HG03280 (cell line): ENCODE results near the gene ADAMTS2.
"Not testable (repeated sequence)": the region's sequence is repeated elsewhere in the genome, so short reads cannot be mapped to it uniquely, and the experiment has no call there.

Source experiments
- ATAC-seq: cut with Tn5 transposase; IDR thresholded peaks from one replicate; pipeline ENCODE4 v1.9.1; 2021; ENCODE audit warnings: mild to moderate bottlenecking, moderate library complexity; ENCODE audit not compliant: unreplicated experiment

The ADAMTS2 gene

DNA sequence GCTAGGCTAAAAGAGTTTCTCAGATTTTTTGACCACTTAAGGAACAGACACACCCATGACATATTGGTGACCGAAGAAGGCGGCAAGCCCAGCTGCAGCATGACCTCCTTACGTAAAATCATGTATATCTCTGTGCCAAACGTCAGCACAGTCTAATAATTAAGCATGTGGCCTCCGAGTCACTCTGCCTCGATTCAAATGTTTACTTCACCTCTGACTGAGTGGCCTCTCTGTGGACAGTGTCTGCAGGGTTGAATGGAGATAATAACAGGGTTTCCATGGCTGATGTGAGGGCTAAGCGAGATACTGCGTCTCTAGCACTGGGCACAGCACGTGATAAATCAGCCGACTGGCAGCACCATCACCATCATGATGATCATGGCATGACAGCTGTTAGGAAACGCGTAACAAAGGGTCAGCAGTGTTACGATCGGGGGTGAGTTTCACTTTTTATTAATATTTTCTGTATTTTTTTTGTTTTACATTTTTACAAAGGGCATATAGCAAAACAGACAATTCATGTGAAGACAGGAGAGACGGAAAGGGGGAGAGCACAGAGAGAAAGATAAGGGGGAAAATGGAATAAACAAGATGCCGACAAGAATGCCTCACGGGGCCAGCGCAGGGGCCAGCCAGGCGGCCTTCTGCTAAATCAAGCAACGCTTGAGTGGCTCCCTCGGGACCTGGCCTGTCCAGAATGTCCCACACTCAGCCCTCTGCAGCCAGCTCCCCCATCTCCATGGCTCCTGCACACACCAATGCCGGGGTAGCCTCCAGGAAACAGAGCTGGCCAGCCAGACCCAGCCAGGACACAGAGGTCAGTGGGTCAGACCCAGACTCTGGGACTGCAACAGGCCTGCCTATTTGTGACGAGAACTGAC lies 60.3 kb downstream of the ADAMTS2 start:
- no peak for ATAC-seq

DNA sequence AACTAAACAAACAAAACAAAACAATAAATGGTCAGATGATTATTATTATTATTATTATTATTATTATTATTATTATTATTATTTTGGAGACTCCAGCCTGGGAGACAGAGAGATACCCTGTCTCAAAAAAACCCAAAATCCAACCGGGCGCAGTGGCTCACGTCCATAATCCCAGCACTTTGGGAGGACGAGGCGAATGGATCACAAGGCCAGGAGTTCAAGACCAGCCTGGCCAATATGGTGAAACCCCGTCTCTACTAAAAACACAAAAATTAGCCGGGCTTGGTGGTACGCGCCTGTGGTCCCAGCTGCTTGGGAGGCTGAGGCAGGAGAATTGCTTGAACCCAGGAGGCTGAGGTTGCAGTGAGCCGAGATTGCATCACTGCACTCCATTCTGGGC lies 61.4 kb downstream of the ADAMTS2 start:
- ATAC-seq: not testable (repeated sequence)

DNA sequence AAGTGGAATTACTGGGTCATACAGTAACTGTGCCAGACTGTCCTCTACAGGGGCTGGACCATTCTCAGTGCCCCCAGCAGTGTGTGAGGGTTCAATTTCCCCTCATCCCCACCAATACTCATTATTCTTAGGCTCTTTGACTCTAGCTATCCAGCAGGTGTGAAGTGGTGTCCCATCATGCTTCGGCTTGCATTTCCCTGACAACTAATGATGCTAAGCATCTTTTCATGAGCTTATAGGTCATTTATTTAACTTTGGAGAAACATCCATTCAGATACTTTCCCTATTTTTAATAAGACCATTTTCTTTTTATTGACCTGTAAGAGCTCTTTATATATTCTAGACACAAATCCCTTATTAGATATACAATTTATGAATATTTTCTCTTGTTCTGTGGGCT lies 63.6 kb downstream of the ADAMTS2 start:
- no peak for ATAC-seq

DNA sequence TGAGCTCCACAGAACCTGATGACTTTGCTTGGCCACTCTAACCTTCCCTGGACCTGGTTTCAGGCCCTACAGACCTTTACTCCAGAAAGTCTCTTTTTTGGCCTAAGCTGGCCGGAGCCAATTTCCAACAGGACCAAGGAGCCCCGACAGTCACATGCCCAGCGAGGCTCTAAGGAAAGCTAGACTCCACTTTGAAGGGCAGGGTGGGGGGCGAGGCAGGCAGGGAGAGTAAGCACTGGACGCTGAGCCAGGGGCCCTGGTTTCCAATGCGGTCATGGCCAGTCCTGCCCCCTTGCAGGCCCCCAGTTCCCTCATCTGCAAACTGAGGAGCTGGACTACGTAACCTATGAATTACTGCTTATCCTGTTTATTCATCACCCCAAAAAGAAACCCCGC lies 65.2 kb downstream of the ADAMTS2 start:
- ATAC-seq: no peak

DNA sequence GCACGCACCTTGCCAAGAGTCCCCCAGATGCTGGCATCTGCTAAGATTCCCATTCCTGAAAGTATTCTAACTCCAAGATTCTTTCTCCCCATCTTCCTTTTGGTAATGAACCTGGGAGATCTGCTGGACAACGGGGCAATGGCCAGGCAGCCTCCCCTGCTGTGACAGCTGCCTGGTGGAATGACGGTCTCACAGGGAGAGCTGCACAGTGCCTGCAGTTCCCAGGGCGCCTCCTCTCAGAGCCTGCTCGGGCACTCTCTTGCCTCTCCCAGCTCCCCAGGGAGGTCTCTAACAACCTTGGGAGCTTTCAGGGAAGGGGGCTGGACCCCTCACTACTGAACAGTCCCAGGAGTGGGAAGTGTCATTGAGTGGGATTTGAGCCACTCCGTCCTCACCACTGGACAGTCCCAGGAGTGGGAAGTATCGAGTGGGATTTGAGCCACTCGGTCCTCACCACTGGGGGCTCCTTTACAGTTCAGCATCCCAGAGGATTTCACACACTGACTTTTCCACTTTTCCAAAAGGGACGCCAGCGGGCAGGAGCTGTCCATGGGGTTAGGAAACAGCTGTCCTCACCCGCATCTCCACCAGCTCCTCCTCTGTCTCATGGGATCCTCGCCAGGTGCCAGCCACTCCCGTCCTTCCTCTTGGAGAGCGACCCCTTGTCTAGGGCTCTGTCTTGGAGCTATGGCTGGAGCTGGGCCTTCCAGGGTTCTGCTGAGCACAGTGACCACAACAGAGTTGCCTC lies 65.7 kb downstream of the ADAMTS2 start:
- no peak for ATAC-seq

DNA sequence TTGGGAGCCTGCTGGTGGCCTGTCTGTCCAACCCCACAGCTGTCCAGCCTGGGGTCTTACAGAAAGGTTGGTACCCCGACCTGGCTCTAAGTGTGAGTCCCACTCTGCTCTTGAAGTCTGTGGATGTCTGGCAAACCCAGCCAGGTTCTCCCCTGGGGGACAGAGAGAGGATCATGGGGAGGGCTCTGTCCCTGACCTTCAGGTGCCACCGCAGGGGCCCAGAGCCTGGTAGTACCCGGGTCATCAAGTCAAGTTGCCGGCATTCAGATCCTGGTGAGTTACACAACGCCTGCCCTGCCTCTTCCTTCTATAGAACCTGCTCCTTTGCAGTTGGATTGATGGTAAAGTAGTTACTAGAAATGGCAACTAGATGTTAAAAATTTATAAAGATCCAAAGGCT lies 66.7 kb downstream of the ADAMTS2 start:
- ATAC-seq: no peak

DNA sequence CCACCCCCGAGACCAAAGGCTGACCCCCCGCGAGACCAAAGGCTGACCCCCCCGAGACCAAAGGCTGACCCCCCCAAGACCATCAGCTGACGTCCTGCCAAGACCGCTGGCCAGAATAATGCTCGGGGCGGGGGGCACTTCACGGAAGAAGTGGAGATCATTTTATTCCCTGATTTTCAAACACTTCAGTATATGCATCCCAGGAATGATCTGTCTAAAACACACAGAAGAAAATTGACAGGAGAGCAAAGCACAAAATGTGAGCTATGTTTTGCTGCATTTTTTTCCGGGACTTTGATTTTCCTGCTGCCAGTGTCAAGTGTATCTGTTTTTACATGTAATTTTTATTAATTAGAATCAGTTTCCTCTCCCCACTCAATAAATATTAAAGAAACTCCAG lies 67.1 kb downstream of the ADAMTS2 start:
- ATAC-seq: no peak

DNA sequence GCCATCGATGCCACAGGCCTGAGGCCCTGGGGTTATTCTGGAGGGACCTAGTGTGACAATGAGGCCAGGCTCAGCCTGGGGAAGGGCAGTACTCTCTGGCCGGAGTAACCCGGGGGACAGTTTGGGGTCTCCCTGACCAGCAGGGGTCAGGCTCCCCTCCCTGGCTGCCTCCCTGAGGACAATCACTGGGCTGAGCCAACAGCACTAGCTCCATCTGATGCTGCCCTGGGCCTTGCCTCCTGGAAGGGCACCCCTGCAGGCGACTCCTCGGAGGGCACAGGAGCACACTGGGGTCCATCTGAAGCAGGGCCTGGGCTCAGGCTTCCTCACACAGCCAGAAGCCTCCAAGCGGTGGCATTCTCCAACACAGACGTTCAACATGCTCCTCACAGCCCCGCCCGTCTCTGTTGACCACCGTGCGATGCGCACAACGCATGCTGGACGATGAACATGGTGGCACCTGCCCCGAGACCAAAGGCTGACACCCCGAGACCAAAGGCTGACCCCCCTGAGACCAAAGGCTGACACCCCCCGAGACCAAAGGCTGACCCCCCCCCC lies 68.3 kb downstream of the ADAMTS2 start:
- ATAC-seq: no peak

DNA sequence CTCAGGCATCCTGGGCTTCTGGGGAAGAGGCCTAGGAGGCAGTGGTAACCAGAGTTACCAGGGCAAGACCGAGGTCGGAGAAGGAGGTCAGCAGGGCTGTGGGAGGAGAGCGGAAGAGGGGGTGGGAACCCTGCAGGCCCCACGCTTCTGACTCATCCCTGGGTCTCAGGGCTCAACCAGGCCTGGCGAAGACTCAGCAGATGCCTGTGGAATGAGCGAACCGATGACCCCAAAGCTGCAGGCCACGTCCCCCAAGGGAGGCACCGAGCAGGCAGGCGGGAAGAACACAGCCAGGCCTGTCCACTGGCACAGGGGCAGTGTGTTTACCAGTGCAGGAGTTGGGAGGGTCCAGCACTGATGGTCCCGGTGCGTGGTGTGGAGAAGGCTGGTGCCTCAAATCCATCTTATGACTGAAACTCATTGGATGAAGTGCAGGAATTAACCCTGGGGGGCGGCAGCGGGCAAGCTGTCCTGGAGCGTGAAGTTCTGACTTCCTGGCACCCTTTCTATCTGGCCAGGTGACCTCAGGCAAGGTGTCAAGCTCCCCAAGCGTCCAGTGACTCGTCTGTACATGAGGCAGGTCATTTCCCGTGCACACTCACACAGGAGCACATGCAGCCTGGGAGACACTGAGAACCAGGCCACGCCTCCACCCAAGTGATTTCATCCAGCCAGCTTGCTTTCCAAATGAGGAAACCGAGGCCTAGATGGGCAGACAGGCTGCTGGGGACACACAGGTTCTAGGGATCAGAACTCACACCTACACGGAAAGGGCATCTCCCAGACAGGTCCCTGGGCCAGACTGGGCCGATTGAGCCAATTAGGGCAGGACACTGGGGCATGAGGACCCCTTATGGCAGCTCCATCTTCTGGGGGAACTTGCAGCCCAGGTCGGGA lies 69.1 kb downstream of the ADAMTS2 start:
- no peak for ATAC-seq

DNA sequence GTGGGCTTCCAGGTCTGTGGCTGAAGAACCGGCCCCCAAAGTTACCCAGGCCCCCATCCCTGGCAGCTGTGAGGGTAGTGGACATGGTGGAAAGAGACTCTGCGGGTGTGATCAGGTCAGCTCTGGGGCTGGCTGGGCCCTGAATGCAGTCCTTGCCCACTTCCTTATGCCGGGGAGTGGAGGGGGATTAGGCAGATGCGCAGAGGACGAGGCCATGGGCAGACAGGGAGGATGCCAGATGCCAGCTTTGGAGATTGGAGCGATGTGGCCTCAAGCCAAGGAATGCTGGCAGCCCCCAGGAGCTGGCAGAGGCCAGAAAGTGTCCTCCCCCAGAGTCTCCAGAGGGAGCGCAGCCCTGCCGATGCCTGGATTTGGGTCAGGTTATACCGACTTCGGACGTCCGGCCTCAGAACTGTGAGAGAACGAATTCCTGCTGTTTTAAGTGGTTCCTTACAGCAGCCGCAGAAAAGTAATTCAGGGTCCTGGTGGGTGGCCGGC lies 69.8 kb downstream of the ADAMTS2 start:
- no peak for ATAC-seq

DNA sequence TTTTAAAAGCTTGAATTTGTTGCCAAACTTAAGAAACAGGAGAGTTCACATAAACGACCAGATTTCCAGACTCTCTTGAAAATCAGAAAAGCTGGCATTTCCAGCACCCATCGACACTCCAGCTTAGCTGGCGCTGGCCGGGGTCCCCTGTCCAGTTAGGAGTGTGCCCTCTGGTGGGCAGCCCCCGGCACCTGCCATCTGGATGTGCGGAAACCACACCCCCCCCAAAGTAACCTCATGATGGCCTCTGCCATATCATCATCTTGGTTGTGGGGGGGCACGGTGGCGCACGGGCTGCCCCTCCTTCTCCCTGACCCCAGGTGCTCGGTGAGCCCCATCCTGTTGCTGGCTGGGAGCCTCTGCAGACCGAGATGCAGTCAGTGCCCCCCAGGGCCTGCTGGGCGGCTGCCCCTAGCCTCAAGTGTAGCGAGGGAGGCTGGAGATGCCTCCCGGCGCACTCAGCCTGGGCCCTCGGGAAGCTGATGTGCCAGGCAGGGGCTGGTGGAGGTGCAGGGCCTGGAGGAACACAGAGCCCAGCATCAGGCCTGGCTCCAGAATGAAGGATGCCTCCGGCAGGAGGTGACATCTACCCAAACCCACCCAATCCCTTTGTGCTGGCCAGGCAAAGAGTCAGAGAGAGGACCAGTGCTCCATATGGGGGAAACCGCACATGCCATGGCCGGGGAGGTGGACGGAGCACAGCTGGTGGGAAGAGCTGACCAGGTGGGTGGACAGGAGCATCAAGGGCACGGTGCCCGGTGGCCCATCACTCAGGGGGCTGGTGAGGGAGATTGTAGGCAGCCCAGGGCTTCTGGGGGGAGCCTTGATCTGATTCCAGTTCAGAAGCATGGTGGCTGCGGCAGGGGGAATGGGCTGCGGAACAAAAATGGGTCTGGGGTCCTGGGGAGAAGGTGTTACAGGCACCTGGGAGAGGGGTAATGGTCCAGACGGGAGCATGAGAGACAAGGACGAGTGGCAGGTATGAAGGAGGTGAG lies 70.6 kb downstream of the ADAMTS2 start:
- ATAC-seq: no peak

DNA sequence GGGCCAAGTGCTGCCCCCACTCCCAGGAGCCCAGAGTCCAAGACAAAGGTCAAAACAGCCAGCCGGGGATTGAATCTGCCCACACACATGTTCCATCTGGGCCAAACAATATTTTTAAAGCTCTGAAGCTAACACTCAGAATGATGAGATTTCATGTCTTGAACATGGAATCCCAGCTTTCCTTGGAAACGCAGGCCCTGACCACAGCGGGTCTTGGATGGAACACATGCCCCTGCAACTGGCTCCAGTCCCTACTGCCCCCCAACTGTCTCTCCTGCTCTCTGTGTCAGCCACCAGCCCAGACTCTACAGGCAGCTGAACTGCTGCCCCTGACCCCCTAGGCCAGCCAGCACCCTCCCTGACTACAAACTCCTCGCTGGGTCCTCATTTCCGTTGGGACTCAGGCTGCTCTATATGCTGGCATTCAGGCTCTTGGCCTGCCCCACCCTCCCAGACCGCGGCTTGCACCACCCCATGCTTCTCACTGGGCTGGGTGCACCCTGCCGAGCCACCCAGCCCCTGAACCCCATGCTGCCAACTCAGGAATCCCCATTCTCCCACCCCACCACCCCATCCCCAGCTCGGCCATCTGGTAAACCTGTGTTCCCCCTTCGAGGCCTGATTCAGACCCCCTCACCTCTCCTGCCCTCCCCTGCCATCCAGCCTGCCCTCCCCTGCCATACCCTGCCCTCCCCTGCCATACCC lies 71.7 kb downstream of the ADAMTS2 start:
- ATAC-seq: no peak

DNA sequence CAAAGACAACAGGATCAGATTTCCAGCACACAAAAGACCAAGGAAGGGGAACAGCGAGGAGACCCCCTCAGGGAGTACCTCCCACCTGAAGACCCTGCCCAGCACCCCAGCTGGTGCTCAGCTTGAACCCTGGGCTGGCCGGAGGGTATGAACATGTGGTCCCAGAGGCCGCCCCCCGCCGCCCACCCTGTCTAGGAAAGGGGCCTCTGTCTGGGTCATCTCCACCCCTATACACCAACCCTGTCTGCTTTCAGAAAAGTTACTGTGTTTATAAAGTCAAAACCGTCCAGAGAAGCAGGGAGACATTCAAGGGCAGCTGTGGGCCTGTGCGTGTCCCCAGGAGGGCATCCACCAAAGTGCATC lies 72.2 kb downstream of the ADAMTS2 start:
- no peak for ATAC-seq

DNA sequence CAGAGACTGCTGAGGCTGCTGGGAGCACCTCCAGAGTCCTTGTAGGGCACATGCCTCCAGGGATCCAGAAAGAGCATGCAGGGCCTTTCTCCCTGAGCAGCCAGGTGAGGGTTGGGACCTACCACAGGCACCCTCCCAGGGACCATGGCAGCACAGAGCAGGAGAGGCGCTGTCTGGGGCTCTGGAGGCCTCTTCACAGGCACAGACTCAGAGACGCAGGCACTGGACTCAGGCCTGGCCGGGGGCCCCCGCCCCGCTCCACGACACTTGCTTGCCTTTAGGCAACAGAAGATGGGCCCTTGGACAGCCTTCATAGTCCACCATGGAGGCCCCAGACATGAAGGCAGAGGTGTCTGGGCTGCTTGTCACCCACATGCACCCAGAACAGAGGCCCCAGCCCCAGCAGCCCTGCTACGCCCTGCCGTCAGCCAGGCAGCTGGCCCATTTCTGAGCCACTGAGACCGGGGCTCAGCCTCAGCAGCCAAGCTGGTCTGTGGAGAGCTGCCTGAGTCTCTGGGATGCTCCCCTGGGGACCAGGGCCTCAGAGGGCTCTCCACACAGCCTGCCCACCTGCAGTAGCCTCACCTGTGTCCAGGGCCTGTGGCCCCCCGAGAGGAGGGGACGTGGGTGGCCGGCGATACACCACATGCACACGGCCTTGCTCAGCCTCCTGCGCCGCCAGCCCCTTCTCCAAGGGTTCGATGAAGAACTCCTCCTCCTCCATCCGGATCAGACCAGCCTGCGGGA lies 72.8 kb downstream of the ADAMTS2 start:
- no peak for ATAC-seq

DNA sequence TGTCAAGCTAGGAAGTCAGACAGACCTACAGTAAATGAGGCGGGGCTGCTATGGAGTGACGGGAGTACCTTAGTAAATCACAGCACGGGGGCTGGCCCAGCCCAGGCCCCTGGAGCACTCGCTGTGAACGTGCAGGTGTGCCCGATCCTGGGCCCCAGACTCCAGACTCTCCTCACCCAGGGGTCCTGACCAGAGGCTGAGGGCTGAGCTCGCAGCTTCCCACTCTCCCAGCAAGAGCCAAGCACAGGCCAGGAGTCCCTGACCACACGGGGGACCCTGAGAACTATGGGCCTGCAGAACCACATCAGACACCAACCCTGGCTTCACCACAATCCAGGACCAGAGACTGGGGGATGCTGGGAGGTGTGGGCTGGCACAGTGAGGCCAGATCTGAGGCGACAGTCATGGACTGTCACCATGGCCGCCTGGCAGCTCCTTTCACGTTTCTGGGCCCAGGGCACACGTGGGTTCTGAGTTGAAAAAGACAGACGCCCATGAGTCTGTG lies 73.4 kb downstream of the ADAMTS2 start:
- no peak for ATAC-seq

DNA sequence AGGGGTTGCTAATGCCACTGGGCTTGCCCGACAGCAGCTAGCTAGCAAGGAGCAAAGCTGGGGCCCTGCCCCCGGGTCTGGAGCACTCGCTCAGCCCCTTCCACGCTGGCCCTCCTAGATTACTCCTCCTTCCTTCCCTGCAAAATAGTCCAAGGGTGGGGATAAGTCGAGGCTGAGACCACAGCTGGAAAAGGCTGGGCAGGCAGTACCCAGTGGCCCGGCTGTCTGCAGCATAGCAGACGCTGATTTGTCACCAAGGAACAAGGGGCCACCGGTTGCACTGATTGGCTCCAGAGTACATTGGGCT lies 73.9 kb downstream of the ADAMTS2 start:
- ATAC-seq: no peak

DNA sequence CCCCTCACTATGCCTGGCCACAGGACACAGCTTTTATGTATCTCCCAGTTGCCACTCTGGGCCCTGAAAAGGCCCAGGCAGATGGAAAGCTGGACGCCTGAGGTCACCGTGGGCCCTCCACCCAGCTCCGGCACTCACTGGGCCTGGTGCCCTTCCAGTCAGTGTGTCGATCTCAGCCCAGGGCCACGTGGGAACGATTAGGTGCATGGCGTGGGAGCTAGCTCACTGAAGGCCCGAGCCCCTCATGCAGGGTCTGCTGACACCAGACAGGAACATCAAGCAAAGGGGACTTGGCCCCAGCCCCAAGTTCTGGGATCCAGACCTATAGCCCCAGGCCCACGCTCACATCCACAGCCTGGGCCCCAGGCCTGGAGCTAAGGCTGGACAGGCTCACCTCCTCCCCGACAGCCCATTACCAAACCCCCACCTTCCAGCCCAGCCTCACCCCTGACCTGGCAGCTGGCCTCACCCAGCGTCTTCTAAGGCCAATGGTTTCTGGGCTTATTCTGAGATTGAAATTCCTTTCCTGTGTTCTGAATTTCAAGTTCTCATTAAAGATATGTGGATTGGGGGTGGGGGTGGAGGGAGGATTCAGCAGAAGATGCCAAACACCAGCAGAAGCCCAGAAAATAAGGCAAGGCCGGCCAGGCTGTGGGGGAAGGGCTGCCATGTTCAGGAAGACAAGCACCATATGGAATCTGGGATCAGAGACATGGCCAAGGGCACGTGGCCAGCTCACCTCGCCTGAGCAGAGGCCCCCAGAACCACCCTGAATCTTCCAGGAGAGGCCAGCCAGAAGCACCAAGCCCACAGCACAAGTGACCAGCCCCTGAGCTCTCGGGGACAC lies 74.5 kb downstream of the ADAMTS2 start:
- no peak for ATAC-seq
